LNCAP (cell line): ENCODE results near the gene TBC1D17.

Experiments used
- TF ChIP-seq, protein P1 (sequence below): fragments of 450-650 bp; IDR thresholded peaks from 2 replicates; pipeline ENCODE4 v1.5.1; 2017; ENCODE audit warnings: mild to moderate bottlenecking

The TBC1D17 gene

DNA sequence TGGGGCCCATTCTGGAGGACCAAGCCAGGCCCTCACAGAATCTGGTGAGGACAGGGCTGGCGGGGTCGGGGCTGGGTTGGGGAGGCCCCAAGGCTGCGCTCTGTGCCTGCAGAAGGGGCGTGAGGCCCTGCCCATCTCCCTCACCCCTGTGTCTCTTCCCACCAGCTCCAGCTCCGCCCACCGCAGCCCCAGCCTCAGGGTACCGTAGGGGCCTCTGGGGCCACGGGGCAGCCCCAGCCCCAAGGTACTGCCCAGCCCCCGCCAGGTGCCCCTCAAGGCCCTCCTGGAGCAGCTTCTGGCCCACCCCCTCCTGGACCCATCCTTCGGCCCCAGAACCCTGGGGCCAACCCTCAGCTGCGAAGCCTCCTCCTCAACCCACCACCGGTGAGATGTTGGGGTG, 41.9 kb upstream of the TBC1D17 start:
- TF ChIP-seq, protein P1, sequence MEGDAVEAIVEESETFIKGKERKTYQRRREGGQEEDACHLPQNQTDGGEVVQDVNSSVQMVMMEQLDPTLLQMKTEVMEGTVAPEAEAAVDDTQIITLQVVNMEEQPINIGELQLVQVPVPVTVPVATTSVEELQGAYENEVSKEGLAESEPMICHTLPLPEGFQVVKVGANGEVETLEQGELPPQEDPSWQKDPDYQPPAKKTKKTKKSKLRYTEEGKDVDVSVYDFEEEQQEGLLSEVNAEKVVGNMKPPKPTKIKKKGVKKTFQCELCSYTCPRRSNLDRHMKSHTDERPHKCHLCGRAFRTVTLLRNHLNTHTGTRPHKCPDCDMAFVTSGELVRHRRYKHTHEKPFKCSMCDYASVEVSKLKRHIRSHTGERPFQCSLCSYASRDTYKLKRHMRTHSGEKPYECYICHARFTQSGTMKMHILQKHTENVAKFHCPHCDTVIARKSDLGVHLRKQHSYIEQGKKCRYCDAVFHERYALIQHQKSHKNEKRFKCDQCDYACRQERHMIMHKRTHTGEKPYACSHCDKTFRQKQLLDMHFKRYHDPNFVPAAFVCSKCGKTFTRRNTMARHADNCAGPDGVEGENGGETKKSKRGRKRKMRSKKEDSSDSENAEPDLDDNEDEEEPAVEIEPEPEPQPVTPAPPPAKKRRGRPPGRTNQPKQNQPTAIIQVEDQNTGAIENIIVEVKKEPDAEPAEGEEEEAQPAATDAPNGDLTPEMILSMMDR: no peak

DNA sequence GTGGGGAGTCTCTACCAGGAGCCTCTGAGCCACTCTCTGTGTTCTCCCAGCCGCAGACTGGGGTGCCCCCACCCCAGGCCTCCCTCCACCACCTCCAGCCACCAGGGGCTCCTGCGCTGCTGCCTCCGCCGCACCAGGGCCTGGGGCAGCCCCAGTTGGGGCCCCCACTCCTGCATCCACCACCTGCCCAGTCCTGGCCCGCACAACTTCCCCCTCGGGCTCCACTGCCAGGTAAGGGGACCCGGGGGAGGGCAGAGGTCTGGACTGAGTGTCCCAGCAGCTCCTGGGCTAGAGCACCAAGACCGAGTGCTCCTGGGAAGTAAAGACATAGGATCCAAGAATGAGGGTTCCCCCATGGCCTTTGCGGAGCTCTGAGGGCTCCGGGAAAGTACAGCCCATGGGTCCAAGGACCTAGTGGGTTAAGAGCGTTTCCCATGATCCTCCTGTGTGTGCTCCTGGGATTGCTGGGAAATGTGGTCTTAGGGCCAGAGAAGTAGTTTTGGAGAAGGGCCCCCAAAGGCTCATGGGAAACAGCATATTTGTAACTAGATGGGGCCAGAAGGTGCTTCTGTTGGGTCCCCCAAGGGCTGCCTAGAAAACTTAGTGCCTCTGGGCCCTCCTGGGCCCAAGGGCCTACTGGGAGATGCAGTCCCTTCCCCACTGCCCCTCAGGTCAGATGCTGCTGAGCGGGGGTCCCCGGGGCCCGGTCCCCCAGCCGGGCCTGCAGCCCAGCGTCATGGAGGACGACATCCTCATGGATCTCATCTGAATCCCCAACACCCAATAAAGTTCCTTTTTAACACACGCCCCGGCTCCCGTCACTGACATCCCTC, 41.1 kb upstream of the TBC1D17 start:
- TF ChIP-seq, protein P1: no peak

DNA sequence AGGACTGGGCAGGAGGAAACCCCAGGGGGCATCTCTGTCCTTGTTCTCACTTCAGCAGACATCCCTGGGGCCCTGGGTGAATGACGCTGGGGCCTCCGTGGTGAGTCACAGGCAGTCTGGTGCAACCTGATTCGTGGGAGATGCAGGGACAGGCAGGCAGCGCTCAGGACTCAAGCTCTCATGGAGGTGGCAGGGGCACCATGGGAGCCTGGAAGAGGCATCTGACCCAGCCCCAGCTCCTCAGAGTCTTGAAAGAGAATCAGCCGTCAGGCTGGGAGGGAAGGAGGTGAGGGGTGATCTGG, 40.5 kb upstream of the TBC1D17 start:
- TF ChIP-seq, protein P1: no peak

DNA sequence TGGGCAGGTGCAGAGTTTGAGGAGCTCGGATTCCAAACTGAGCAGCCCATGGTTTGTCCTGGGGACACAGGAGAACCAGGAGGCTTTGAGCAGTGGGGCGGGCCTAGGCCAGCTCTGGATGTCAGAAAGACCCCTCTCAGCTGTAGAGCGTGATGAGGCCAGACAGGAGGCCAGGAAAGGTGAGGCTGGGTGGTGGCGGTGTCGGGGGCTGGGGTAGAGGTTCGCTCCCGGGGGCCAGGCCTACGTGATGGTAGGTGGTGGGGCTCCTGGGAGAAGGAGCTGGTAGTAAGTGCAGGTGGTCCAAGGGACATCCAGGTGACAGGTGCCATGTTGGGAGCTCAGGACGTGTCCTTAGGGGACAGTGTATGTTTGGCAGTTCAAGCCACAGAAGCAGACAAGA, 40.1 kb upstream of the TBC1D17 start:
- TF ChIP-seq, protein P1: no peak

DNA sequence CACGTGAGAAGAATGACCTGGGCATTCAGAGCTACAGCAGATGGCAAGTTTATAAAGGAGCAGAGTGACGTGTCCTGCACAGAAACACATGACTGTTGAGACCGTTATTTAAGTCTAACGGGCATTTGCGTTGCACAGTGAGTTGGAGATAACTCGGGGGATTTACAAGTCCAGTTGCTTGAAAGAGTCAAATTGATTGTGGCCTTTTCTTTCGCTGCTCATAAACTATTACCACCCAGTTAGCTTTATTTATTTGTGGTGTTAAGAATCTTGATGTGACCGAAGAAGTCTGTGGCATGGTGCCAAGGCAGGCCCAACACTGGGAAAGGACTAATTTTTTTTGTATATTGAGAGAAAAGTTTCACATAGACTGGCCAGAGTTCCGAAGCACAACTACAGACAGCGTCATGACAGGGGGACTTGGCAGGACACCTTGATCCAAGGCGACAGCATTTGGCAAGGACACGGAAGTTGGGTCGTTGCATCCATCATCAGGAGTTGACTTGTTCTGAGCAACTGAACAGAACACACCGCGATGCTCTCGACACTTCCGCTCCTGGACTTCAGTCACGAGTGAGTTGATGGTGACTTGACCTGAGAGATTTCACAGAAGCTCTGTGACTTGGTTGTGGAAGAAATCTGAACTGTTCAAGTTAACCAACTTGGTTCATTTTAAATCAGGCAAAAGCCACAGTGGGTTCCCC, 38.5 kb upstream of the TBC1D17 start:
- TF ChIP-seq, protein P1: no peak

DNA sequence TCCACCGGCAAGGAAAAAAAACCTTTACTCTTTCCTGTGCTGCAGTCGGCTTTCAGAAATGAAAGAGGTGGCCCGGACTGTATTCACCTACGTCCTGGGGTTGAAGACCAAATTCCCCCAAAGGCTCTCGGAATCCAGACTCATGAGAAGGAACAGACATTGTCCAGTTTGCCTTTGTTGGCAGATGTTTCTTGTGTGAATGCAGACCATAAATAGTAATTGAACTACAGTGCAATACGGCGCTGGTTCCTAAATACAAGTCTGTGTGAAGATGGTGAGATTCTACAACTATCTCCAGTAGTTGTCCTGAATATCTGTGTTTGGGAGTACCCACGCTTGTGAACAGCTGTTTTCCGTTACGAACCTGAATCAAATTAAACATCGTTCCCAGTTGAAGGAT, 37.8 kb upstream of the TBC1D17 start:
- TF ChIP-seq, protein P1: no peak

DNA sequence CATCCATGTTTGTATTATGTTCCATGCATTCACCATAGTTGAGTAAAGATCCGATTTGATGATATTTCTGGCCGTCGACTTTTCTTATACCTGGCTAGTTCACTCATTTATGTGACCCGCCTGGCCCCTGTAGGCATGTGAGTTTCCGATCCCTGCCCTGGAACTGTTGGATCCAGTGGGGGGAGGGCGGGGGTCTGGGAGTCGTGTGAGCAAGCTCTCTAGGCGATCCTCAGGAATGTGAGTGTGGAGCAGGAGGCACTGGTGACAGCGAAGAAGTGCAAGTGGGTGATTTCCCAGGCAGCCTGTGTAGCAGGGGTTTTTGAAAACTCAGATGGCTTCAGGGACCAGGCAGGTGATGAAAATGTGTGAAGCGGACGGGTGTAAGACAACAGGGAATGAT, 37.2 kb upstream of the TBC1D17 start:
- TF ChIP-seq, protein P1: no peak
